K562 (cell line): ENCODE data around the gene COX11.

Experiments
- DPF2 ChIP-seq: fragments of 450-650 bp; IDR thresholded peaks from 2 replicates; pipeline ENCODE4 v1.6.1; 2016
- POLR2AphosphoS2 ChIP-seq: IDR thresholded peaks from 2 replicates; pipeline ENCODE4 v1.6.1; 2012; ENCODE audit warnings: low read length, improper control_type of control experiment
- RAD21 ChIP-seq, 2 experiments: fragments of 250-450 bp in 1 of 2; fragments of 450-650 bp in 1 of 2; sonication (Bioruptor Pico) in 1 of 2; formaldehyde crosslinking in 1 of 2; IDR thresholded peaks in 1 of 2; conservative IDR thresholded peaks in 1 of 2; 2 replicates each; pipeline versions ENCODE4 v1.4.0 to v1.8.0; 2020 to 2022; ENCODE audit warnings: mild to moderate bottlenecking in 2 of 2, moderate library complexity in 1 of 2
- ZNF263 ChIP-seq: sonication (generic); formaldehyde crosslinking; IDR thresholded peaks from 2 replicates; pipeline ENCODE4 v1.8.0; 2022; ENCODE audit warnings: mild to moderate bottlenecking, missing genetic modification reagents, borderline replicate concordance
- TF ChIP-seq, protein P1 (sequence below), 2 experiments: fragments of 450-650 bp in 1 of 2; sonication (generic) in 1 of 2; formaldehyde crosslinking in 1 of 2; IDR thresholded peaks; 2 replicates each; pipeline versions ENCODE4 v1.7.1 to v1.9.0; 2016 to 2022; ENCODE audit warnings: inconsistent platforms in 1 of 2, mild to moderate bottlenecking in 1 of 2, missing genetic modification reagents in 1 of 2
- TF ChIP-seq, protein P2 (sequence below): sonication (generic); formaldehyde crosslinking; IDR thresholded peaks from 2 replicates; pipeline ENCODE4 v1.8.1; 2023; ENCODE audit warnings: mild to moderate bottlenecking, missing genetic modification reagents
- TF ChIP-seq, protein P3 (sequence below): sonication (generic); formaldehyde crosslinking; IDR thresholded peaks from 2 replicates; pipeline ENCODE4 v1.9.0; 2022; ENCODE audit warnings: mild to moderate bottlenecking, missing genetic modification reagents
- TF ChIP-seq, protein P4 (sequence below), 3 experiments: IDR thresholded peaks in 2 of 3; conservative IDR thresholded peaks in 1 of 3; 2 replicates each; pipeline ENCODE4 v1.5.1; 2011 to 2012; ENCODE audit warnings: low read length in 3 of 3, mild to moderate bottlenecking in 3 of 3, control low read depth in 2 of 3, improper control_type of control experiment in 1 of 3, inconsistent platforms in 1 of 3, low read depth in 1 of 3, mixed read lengths in 1 of 3, moderate library complexity in 1 of 3; ENCODE audit not compliant: insufficient read depth in 2 of 3

DNA sequence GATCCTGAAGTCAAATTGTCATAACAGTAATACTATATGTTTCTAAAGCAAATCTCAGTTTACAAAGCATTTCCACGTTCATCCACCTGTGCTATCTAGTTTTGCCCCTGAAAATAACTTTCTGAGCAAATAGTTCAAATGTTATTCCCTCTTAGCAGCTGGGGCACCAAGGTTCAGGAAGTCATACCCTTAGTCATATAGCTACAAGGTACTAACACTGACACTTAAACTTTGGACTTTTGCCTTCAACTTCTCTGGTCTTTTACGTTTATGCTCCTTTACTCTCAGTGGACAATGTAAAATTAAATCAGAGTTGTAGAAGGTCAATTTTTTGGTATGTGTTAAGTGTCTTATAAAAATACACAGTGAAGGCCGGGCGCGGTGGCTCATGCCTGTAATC is 33.0 kb downstream of the COX11 start:
- TF ChIP-seq, protein P1, sequence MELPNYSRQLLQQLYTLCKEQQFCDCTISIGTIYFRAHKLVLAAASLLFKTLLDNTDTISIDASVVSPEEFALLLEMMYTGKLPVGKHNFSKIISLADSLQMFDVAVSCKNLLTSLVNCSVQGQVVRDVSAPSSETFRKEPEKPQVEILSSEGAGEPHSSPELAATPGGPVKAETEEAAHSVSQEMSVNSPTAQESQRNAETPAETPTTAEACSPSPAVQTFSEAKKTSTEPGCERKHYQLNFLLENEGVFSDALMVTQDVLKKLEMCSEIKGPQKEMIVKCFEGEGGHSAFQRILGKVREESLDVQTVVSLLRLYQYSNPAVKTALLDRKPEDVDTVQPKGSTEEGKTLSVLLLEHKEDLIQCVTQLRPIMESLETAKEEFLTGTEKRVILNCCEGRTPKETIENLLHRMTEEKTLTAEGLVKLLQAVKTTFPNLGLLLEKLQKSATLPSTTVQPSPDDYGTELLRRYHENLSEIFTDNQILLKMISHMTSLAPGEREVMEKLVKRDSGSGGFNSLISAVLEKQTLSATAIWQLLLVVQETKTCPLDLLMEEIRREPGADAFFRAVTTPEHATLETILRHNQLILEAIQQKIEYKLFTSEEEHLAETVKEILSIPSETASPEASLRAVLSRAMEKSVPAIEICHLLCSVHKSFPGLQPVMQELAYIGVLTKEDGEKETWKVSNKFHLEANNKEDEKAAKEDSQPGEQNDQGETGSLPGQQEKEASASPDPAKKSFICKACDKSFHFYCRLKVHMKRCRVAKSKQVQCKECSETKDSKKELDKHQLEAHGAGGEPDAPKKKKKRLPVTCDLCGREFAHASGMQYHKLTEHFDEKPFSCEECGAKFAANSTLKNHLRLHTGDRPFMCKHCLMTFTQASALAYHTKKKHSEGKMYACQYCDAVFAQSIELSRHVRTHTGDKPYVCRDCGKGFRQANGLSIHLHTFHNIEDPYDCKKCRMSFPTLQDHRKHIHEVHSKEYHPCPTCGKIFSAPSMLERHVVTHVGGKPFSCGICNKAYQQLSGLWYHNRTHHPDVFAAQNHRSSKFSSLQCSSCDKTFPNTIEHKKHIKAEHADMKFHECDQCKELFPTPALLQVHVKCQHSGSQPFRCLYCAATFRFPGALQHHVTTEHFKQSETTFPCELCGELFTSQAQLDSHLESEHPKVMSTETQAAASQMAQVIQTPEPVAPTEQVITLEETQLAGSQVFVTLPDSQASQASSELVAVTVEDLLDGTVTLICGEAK (IDR thresholded peaks at IDR 0.05), result no peak
- TF ChIP-seq, protein P1 (CRISPR knock-in tag; IDR thresholded peaks at IDR 0.05), result no peak
- TF ChIP-seq ZNF263 (no peak), POLR2AphosphoS2 (no peak), DPF2 (no peak), RAD21 (CRISPR knock-in tag; conservative IDR thresholded peaks at IDR 0.05 in 1 of 2, IDR thresholded peaks at IDR 0.05 in 1 of 2) (no peak)
- TF ChIP-seq, protein P2, sequence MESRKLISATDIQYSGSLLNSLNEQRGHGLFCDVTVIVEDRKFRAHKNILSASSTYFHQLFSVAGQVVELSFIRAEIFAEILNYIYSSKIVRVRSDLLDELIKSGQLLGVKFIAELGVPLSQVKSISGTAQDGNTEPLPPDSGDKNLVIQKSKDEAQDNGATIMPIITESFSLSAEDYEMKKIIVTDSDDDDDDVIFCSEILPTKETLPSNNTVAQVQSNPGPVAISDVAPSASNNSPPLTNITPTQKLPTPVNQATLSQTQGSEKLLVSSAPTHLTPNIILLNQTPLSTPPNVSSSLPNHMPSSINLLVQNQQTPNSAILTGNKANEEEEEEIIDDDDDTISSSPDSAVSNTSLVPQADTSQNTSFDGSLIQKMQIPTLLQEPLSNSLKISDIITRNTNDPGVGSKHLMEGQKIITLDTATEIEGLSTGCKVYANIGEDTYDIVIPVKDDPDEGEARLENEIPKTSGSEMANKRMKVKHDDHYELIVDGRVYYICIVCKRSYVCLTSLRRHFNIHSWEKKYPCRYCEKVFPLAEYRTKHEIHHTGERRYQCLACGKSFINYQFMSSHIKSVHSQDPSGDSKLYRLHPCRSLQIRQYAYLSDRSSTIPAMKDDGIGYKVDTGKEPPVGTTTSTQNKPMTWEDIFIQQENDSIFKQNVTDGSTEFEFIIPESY, result no peak
- TF ChIP-seq, protein P3, sequence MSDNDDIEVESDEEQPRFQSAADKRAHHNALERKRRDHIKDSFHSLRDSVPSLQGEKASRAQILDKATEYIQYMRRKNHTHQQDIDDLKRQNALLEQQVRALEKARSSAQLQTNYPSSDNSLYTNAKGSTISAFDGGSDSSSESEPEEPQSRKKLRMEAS (CRISPR knock-in tag), result no peak
- TF ChIP-seq, protein P4, sequence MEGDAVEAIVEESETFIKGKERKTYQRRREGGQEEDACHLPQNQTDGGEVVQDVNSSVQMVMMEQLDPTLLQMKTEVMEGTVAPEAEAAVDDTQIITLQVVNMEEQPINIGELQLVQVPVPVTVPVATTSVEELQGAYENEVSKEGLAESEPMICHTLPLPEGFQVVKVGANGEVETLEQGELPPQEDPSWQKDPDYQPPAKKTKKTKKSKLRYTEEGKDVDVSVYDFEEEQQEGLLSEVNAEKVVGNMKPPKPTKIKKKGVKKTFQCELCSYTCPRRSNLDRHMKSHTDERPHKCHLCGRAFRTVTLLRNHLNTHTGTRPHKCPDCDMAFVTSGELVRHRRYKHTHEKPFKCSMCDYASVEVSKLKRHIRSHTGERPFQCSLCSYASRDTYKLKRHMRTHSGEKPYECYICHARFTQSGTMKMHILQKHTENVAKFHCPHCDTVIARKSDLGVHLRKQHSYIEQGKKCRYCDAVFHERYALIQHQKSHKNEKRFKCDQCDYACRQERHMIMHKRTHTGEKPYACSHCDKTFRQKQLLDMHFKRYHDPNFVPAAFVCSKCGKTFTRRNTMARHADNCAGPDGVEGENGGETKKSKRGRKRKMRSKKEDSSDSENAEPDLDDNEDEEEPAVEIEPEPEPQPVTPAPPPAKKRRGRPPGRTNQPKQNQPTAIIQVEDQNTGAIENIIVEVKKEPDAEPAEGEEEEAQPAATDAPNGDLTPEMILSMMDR (IDR thresholded peaks at IDR 0.05 in 2 of 3, conservative IDR thresholded peaks at IDR 0.05 in 1 of 3; ENCODE audit: insufficient read depth in 2 of 3, low read depth in 1 of 3, low read length in 3 of 3), result no peak
